Brain microvascular endothelial cell (primary cell): Measurements from ENCODE around the gene CTCFL.

Experiments
- DNase-seq: peaks from one replicate; pipeline ENCODE4 v3.0.0-alpha.2; 2020
- H3K27ac ChIP-seq: fragments of 250-450 bp; sonication (Bioruptor Pico); 2 replicates; pipeline ENCODE4 v1.5.1; 2020; ENCODE audit warnings: mild to moderate bottlenecking, moderate library complexity
- H3K27me3 ChIP-seq: fragments of 250-450 bp; sonication (Bioruptor Pico); replicated peaks from 2 replicates; pipeline ENCODE4 v1.5.1; 2020; ENCODE audit warnings: mild to moderate bottlenecking
- H3K36me3 ChIP-seq: fragments of 250-450 bp; sonication (Bioruptor Pico); replicated peaks from 2 replicates; pipeline ENCODE4 v1.5.1; 2020; ENCODE audit warnings: mild to moderate bottlenecking
- H3K4me3 ChIP-seq: 2 replicates; pipeline ENCODE4 v1.5.1; 2011; ENCODE audit warnings: low read depth, mild to moderate bottlenecking, control low read depth, low read length, moderate library complexity
- in situ Hi-C: cut with HindIII; loops from 2 replicates; pipeline ENCODE4 v1.10.0; 2017; ENCODE audit warnings: low sequenced_read_pairs, low pct_ligation_motif_present
- TF ChIP-seq, protein P1 (sequence below): IDR thresholded peaks from 2 replicates; pipeline ENCODE4 v1.5.1; 2011; ENCODE audit warnings: low read depth, mild to moderate bottlenecking, moderate library complexity, low read length, control low read depth, inconsistent platforms; ENCODE audit errors: missing control alignments

Gene CTCFL

GRCh38 chr20:57509665-57510237 lies 15.2 kb downstream of the CTCFL start:
- in situ Hi-C loops, result no loop called here
- Histone ChIP-seq H3K36me3 (no peaks in the 10 kb centered on the region), H3K4me3 (no peak overlapping the region), H3K27ac (no peak overlapping the region), H3K27me3 (no peaks in the 10 kb centered on the region)
- TF ChIP-seq, protein P1, sequence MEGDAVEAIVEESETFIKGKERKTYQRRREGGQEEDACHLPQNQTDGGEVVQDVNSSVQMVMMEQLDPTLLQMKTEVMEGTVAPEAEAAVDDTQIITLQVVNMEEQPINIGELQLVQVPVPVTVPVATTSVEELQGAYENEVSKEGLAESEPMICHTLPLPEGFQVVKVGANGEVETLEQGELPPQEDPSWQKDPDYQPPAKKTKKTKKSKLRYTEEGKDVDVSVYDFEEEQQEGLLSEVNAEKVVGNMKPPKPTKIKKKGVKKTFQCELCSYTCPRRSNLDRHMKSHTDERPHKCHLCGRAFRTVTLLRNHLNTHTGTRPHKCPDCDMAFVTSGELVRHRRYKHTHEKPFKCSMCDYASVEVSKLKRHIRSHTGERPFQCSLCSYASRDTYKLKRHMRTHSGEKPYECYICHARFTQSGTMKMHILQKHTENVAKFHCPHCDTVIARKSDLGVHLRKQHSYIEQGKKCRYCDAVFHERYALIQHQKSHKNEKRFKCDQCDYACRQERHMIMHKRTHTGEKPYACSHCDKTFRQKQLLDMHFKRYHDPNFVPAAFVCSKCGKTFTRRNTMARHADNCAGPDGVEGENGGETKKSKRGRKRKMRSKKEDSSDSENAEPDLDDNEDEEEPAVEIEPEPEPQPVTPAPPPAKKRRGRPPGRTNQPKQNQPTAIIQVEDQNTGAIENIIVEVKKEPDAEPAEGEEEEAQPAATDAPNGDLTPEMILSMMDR, result peak; percentile 77
- no peak for DNase-seq

DNA sequence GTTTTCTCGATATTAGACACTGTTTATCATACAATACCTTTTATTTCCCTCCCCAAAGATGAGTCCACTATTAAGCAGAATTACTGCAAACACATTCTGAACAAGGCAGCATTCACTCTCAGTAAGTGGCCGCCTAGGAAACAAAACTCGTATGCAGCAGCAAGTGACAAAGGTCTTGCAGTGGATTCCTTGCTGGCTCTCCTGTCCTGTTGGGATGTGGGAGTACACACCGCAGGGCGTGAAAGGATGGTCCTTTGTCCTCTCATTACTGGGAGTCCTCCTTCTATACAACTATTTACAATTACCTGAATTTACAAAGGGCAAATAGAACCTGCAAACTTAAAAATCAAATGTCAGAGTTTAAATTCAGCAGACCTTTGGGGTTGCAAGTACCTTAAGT lies 16.1 kb downstream of the CTCFL start:
- no peaks in the 10 kb centered on the region for H3K36me3 ChIP-seq
- TF ChIP-seq, protein P1, result no peak
- H3K27me3 ChIP-seq, result no peaks in the 10 kb centered on the region
- in situ Hi-C loops, result no loop called here
- no peak overlapping the region for H3K4me3 ChIP-seq
- H3K27ac ChIP-seq, result no peak overlapping the region
- DNase-seq, result no peak

GRCh38 chr20:57508381-57508780 lies 16.6 kb downstream of the CTCFL start:
- Histone ChIP-seq H3K27me3 (no peaks in the 10 kb centered on the region), H3K4me3 (no peak overlapping the region), H3K27ac (no peak overlapping the region), H3K36me3 (no peaks in the 10 kb centered on the region)
- TF ChIP-seq, protein P1, result no peak
- in situ Hi-C loops, result no loop called here
- no peak for DNase-seq

DNA sequence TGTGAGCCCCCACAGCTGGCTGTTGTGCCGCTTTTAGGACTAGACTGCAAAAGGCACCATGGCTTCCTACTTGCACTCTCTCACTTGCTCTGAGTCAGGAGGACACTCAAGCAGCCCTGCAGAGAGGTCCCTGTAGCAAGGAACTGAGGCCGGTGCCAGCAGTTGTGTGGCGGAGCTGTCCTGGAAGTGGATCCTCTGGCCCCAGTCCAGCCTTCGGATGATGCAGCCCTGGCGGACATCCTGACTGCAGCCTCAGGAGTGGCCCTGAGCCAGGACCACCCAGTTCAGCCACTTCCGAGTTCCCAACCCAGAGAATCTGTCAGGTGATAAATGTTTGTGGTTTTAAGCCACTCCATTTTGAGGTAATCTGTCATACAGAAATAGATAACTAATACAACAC lies 17.5 kb downstream of the CTCFL start:
- Histone ChIP-seq H3K4me3 (no peak overlapping the region), H3K27ac (no peak overlapping the region), H3K36me3 (no peaks in the 10 kb centered on the region), H3K27me3 (no peaks in the 10 kb centered on the region)
- TF ChIP-seq, protein P1, result no peak
- DNase-seq, result no peak
- in situ Hi-C loops, result no loop called here

GRCh38 chr20:57505979-57506378 lies 19.0 kb downstream of the CTCFL start:
- DNase-seq, result no peak
- H3K27ac ChIP-seq, result no peak overlapping the region
- no peaks in the 10 kb centered on the region for H3K36me3 ChIP-seq
- in situ Hi-C loops, result no loop called here
- H3K4me3 ChIP-seq, result no peak overlapping the region
- TF ChIP-seq, protein P1, result no peak
- no peaks in the 10 kb centered on the region for H3K27me3 ChIP-seq

- Histone ChIP-seq H3K4me3 (no peak overlapping the region), H3K27me3 (no peaks in the 10 kb centered on the region), H3K27ac (no peak overlapping the region), H3K36me3 (no peaks in the 10 kb centered on the region)
- DNase-seq, result no peak
- TF ChIP-seq, protein P1, result no peak
- in situ Hi-C loops, result no loop called here
Observed at GRCh38 chr20:57504411-57504810, 20.5 kb downstream of the CTCFL start.
